GM21529 (cell line): ENCODE results near the gene ENO2.
"Not testable (repeated sequence)": the region's sequence is repeated elsewhere in the genome, so short reads cannot be mapped to it uniquely, and the experiment has no call there.

ENCODE experiments used
- ATAC-seq: cut with Tn5 transposase; IDR thresholded peaks from one replicate; pipeline ENCODE4 v1.9.1; 2021; ENCODE audit not compliant: unreplicated experiment

ENO2 gene

DNA sequence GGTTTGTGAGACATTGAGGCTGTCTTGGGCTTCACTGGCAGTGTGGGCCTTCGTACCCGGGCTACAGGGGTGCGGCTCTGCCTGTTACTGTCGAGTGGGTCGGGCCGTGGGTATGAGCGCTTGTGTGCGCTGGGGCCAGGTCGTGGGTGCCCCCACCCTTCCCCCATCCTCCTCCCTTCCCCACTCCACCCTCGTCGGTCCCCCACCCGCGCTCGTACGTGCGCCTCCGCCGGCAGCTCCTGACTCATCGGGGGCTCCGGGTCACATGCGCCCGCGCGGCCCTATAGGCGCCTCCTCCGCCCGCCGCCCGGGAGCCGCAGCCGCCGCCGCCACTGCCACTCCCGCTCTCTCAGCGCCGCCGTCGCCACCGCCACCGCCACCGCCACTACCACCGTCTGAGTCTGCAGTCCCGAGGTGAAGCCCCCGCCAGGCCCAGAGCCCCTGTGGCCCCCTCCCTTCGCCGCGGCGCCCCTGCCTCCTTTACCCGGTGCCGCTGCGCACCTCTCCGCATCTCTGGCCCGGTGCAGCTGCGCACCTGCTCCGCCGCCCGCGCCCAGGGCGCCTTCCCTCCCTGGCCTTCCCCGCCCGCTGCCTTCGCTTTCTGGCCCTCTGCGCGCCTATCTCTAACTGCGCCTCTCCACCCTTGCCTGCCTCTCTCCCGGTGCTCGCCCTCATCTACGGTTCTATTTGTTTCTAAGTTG lies at the start of gene ENO2:
ENO2 (plus strand) TSS at position 335 of the 701 bp plus-strand sequence. CDS start 1,253 bp downstream, outside the sequence.
- peak; percentile 77 for ATAC-seq

DNA sequence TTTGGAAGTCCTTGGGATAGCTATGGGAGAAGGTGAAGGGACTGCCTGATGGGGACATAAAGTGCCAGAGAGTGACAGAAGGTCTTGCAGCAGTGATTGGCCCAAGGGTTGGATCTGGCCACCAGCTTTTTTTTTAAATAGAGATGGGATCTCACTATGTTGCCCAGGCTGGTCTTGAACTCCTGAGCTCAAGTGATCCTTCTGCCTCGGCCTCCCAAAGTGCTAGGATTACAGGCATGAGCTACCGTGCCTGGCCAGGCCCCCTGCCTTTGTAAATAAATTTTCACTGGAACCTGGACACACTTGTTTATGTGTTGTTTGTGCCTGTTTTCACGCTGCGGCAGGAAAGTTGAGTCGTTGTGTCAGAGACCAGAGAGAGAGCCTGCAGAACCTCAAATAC lies 49.1 kb upstream of the ENO2 start:
- ATAC-seq = not testable (repeated sequence)

DNA sequence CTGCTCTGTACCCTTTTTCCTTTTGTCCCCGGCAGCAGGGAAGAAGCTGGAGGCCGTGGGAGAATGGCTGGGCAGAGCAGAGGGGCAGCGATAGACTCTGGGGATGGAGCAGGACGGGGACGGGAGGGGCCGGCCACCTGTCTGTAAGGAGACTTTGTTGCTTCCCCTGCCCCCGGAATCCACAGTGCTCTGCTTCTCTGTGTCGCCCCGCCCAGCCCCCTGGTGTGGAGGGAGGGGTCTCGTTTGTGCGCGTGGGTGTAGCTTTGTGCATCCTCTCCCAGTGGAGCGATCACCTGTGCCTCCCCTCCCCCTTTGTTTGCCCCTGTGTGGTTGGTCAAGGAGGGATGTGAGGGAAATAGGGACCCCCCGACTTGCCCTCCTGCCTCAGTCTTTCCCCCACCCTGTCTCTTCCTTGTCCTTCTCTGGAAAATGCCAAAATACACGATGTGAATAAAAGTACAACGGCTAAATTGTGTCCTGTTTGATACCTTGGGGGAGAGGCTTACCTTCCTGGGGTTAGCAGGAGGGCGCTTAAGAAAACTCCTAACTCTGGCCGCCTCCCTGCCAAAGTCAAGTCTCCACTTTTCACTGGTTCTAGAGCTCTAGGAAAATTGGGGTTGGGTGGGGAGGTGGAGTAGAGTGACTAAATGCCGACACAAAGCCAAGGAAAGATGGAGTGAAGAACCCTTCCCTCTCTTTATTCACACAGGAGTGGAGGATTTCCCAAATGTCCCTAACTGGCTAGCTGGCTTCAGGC lies 48.0 kb upstream of the ENO2 start:
- ATAC-seq = no peak

DNA sequence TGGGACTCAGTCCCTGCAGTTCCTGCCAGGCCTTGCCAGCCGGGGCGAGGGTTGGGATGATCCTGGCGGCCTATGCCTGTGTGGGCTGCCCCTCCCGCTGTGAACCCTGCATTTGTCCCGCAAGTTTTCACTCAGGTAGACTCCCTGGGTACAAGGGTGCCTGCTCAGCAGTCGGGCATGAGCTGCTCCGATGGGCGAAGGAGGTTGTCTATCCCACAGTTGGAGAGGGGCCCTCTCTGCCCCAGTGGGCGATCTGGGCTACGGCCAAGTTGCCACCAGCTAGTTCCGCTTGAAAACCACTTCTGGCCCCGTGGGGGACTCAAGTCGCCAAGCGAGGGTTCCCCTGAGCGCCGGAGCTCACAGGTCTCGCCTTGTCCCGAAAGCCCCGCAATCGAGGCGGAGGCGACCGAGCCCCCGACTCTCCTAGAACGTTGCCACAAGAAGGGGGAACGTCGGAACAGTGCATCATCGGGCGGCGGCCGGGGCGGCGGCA lies 47.4 kb upstream of the ENO2 start:
- peak; percentile 17 for ATAC-seq

DNA sequence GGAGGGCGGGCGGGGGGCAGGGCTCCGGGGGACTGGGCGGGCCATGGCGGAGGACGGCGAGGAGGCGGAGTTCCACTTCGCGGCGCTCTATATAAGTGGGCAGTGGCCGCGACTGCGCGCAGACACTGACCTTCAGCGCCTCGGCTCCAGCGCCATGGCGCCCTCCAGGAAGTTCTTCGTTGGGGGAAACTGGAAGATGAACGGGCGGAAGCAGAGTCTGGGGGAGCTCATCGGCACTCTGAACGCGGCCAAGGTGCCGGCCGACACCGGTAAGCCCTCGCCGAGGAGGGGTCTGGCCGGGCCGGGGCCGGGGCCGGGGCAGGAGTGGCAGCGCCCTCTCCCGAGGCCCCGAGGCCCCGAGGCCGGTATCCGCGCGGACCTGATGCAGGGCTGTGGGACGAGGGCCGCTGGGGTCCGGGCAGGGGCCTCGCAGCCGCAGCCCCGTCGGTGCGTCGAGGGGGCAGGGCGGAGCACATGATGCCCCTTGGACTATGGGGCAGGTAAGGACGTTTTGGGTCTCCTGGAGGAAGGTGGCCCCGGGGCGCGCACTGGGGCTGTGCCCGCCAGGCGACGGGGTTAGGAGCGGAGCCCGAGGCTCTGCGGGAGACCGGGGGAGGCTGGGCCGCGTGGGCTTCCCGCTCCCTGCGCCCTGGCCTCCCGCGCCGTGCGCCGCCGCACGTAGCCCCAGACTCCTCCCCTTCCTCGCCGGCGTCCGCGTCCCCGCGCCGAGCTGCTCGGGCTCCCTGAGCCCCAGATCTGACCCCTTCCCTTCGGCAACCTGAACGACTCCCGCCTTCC lies 46.8 kb upstream of the ENO2 start, which contains the start of gene TPI1:
TPI1 (plus strand) TSS at position 119 of the 798 bp plus-strand sequence; CDS start at position 155, 36 bp downstream.
- ATAC-seq = peak; percentile 55

DNA sequence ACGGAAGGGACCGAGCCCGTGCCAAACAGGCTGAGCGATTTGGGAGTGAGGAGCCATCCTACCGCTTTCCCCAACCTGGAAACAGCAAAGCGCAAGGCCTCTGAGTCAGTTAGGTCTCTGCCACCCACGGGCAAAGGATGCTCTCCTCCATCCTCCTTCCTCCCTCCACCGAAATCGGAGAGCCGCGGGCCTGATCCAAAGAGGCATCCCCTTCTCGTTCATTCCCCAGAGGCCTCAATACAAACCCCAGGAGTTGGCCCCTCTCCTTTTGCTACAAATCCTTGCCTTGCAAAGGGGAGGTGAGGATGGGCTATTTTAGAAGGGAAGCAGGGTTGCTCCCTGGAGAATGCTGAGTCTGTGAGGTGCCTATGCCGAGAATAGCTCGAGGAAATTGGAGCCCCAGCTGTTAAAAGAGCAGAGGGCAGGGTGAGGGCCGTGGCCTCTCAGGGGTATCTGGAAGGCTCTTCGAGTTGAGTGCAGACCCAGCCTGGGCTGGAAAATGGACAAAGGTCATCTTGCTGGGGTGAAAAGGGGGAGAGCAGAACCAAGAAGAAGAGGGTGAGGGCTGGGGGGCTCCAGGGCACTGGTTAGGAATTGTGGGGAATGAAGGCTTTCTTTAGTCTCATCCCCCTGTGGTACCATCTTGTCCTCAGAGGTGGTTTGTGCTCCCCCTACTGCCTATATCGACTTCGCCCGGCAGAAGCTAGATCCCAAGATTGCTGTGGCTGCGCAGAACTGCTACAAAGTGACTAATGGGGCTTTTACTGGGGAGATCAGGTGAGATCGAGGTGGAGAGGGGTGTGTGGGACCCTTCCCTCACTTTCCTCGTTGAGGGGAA lies 46.0 kb upstream of the ENO2 start:
- ATAC-seq = no peak

DNA sequence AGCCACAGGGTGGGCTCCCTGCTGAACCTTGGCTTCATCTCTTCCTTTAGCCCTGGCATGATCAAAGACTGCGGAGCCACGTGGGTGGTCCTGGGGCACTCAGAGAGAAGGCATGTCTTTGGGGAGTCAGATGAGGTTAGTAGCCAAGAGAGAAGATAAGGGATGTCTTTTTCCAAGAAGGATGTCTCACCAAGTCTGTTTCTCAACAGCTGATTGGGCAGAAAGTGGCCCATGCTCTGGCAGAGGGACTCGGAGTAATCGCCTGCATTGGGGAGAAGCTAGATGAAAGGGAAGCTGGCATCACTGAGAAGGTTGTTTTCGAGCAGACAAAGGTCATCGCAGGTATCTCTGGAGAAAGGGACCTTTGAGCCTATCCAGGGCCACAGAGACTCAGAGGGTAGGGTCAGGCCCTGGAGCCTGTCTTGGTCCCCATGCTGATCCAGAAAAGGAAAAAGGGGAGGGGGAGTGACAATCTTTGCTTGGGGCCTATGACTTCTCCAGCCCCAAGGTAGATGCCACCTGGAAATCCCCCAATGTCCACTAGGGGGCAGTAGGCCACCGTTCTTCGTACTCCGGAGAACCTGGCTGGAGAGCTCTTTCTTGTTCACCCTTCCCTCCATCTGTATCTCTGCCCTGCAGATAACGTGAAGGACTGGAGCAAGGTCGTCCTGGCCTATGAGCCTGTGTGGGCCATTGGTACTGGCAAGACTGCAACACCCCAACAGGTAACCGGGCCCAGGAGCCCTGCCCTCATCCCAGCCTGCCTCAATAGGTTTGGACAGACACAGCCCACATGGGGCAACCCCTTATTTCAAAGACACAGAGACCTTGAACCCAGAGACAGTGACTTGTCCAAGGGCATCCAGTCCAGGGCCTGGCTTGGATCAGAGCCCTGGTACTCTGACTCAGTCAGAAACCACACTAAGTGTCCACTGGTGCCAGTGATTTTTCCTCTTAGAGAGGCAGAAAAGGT lies 45.0 kb upstream of the ENO2 start:
- ATAC-seq = no peak

DNA sequence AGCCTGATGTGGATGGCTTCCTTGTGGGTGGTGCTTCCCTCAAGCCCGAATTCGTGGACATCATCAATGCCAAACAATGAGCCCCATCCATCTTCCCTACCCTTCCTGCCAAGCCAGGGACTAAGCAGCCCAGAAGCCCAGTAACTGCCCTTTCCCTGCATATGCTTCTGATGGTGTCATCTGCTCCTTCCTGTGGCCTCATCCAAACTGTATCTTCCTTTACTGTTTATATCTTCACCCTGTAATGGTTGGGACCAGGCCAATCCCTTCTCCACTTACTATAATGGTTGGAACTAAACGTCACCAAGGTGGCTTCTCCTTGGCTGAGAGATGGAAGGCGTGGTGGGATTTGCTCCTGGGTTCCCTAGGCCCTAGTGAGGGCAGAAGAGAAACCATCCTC lies 44.1 kb upstream of the ENO2 start:
- not testable (repeated sequence) for ATAC-seq

DNA sequence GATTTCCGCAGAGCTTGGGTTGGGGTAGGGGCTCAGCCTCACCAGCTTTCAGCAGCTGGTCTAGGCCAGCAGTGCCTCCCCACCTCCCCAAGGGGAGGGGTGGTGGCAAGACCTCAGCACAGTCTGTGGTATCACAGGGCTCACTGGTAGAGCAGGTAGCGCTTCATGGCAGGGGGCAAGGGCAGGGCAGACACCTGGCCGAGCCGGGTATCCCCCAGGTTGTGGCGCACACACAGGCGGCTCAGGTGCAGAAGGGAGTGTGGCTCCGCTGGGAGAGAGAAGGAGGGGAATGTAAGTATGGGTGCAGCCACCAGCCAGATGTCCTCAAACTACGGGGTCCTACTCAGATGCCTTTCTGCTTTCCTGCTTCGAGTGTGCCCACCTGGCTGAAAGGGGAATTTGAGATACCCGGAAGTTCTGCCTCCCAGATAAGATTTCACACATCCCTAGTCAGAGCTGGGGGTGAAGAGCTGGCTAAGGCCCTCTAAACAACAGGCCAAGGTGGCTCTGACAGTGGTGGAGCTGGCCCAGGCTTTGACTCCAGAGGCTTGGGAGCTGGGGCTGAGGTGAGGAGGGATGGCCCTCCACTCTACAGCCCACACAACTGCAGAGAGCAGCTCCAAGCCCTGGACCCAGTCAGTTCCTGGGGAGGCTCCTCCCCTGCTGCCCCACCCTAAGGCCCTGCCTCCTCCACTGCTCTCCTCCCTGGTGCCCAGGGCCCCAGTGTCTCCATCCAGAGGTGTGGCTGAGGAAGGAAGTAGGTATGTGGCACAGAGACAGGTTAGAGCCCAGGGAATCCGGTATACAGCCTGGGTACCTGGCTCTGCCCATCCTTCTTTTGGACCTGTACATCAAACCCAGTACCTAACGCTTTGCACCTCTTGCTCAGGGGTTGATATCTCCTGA lies 43.1 kb upstream of the ENO2 start:
- no peak for ATAC-seq

DNA sequence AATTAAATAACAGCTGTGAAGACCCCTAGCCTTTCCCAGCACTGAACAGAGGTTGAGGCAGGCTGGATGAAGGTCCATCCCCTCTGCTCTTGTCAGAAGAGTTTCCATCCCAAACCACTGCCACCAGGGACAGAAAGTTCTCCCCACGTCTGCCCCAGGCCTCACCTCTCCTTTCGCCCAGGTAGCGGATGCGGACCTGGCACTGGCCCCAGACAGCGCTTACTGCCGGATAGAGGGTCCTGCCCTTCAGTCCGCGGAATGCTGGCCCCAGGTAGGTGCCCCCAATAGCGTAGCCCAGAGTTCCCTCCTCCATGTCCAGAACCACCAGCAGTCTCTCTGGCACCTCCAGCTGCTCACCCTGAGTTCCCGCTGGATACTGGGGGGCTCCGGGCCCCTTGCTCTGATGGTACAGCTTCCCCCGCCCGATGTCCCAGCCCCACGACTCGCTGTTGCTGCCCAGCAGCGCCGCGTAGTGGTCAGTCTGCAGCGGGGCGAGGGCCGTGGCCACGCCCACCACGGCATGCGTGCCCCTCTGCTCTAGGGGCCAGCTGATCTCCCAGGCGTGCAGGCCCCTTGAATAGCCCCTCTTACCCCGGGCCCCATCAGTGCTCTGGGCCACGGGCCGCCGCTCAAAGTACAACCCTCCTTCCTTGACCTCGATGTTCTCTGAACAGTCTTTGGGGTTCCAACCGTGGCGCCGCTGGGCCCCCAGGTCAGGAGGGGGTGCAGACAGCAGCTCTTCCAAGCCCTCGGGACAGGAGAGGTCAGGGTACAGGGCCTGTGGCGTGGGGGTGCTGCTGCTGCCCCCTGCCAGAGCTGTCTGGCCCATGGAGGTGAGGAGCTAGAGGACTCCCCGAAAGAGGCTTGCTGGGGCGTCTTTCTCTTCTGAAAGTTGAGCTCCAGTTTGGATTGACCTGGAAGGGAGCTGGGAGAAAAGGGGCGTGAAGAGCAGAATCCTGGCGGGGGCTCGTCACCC lies 42.0 kb upstream of the ENO2 start:
- no peak for ATAC-seq

DNA sequence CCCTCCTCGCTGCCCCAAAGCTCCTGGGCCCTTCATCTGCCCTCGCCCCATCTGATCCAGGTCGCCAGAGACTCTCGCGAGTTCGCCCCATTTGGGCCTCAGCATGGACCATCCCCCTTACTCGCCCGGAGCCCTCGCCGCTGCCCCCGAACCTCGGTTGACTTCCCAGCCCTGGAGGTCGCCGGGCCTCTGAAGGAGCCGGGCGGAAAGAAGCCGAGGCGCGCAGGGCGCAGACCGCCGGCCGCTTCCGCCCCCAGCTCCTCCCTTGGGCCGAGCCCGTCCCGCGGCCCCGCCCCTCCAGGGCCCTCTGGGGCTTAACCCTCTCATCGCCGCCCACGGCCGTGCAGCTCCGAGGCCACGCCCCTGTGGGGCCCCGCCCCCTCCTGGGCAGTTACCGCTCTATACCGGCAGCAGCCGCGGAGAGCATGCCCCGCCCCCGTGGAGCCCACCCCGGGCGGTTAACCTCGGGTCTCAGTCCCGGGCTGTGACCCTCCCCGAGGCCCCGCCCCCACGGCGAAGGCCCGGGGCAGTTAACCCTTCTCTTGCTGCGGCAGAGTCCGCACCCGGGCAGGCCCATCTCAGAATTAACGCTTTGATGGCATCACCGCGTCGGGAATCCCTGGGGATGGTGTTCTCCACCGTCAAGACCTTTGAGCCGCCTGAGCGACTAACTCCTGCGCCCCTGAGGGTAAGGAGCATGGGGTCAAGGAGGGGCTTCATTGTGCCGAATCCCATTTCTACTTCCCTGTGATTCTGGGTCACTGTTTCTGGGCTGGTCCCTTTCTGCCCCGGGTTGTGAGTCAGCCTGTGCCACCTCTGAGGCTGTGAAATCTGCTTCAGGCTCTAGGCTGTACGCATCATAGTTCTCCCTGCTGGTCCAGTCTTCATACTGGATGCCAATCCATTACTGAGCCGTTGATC lies 41.0 kb upstream of the ENO2 start, which contains the start of gene SPSB2:
SPSB2 (minus strand) TSS at position 210 of the 921 bp plus-strand sequence. CDS start 402 bp downstream, outside the sequence.
- peak; percentile 70 for ATAC-seq

DNA sequence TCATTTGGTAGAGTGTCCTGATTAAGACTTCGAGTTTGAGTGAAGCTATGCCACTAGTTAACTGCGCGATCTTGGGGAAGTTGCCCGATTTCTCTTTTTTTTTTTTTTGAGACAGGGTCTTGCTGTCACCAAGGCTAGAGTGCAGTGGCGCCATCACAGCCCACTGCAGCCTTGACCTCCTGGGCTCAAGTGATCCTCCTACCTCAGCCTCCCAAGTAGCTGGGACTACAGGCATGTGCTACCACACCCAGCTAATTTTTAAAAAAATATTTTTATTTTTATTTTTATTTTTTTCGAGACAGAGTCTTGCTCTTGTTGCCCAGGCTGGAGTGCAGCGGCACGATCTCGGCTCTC lies 40.4 kb upstream of the ENO2 start:
- ATAC-seq = not testable (repeated sequence)

DNA sequence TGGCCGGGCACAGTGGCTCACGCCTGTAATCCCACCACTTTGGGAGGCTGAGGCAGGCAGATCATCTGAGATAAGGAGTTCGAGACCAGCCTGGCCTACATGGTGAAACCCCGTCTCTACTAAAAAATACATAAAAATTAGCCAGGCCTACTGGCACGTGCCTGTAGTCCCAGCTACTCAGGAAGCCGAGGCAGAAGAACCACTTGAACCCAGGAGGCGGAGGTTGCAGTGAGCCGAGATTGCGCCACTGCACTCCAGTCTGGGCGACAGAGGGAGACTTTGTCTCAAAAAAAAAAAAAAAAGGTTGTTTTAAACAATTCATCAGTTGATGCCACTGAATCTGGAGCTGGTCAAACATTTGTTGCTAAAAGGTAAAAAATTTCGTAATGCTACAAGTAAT lies 34.6 kb upstream of the ENO2 start:
- ATAC-seq = not testable (repeated sequence)

DNA sequence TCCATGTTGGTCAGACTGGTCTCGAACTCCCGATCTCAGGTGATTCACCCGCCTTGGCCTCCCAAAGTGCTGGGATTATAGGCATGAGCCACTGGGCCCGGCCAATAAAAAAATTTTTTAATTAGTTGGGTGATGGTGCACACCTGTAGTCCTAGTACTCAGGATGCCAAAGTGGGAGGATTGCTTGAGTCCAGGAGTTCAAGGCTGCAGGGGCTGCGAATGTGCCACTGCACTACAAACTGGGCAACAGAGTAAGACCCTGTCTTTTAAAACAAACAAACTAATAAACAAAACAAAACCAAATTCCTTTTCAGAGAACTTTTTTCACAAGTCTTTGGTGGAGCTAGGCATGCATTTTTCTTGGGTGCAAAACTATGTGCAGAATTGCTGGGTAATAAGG lies 31.1 kb upstream of the ENO2 start:
- no peak for ATAC-seq

DNA sequence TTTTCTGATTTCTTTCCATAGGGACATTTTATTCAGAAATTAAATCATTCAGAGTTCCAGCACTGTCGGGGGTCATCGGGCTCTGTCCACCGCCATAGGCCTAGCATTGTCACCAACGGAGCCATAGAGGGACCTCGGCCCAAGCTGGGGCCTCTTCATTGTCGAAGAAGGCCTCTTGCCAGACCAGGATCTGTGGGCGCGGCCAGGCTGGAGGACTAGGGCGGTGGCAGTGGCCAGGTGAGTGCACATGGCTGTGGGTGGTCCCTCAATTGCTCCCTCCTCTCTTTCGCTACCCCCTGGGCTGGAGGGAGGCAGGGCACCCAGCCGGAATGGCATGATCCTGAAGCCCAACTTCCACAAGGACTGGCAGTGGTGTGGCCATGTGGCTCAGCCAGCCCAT lies 30.7 kb upstream of the ENO2 start:
- no peak for ATAC-seq

DNA sequence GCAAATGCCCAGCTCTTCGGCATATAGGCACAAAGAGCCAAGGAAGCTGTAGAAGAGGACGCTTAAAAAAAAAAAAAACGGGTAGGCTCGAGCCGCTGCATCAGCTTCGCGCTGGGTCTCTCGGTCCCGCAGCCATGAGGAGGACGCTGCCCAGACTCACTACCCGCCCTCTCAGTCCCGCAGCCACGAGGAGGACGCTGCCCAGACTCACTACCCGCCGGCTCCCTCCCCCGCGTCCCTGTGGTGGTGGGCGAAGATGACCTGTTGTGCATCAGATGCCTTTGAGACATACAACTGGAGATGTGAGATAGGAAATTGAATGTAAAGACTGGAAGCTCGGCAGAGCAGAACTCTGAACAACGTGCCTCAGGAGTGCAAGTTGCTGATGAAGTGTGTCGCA lies 29.8 kb upstream of the ENO2 start:
- no peak for ATAC-seq
